ENCODE results near the gene APBA2. TPM values are rescaled to one million over a fixed set of nuclear protein-coding genes. Genes with fewer than 3 reads are reported as not detected.

The APBA2 gene
- total RNA-seq, 4 donors from 2014 or later = 2.3 to 15.0 (median 4.6) TPM; not detected in 1

DNA sequence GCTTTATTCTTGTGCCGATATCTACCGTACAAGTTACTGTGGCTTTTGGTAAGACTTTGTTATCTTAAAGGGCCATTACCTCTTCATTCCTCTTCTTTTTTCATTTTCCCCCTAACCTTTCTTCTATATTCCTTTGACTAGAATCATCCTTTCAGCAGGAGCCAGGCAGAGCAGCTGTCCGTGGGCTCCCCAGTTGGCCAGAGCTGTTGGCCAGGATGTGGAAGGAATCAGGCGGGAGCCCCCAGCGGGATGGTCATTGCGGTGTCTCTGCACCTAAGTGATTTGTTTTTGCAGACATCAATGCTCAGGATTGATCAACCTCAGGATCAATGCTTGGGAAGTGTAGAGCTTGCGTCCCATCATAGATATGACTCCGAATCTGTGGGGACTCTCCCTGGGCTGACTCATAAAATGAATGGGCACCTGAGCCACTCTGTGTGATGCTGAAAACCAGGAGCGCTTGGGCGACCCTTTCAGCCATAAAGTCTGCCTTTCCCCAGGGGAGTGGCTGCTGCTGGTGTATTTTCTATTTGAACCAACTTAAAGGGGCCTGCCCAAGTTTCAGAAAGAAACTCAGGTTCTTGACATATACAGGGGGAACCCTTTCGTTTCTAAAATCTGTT, 21.7 kb downstream of the APBA2 start:
- DNase-seq = no peak
- Histone ChIP-seq H3K36me3 (no peaks in the 10 kb centered on the region), H3K4me1 (no peaks in the 10 kb centered on the region), H3K9me3 (no peaks in the 10 kb centered on the region), H3K27me3 (no peaks in the 10 kb centered on the region), H3K4me3 (no peak overlapping the region), H3K27ac (no peak overlapping the region)
- TF ChIP-seq POLR2A (IDR thresholded peaks at IDR 0.05) (no peak), CTCF (IDR thresholded peaks at IDR 0.05) (no peak)
- intact Hi-C loops (cut with DNase I; ENCODE audit: low total_unique reads) = no loop called here

DNA sequence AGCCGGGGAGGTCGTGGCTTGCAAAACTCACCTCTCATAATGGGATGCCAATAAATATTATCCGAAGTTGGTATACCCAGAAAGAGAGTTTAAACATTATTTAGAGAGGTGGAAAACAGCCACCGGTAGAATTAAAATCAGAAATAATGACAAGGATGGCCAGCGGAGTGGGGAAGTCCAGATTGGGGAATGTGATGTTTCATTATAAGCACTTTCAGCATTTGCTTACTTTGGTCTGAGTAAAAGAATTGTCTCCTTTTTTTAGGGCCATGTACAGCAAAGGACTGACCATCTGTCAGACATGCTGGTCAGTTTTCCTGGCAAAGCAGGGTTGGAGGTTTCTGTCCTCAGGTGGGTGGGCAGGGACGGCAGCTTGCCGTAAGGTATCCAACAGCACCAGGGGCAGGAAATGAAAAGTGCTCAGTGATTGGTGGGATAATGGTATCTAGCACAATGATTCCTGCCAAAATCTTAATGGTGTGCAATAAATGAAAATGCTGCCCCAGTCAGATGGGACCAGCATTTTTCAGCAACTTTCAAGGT, 24.3 kb downstream of the APBA2 start:
- Histone ChIP-seq H3K4me3 (no peak overlapping the region), H3K9me3 (no peaks in the 10 kb centered on the region), H3K4me1 (no peaks in the 10 kb centered on the region), H3K27ac (no peak overlapping the region), H3K36me3 (no peaks in the 10 kb centered on the region), H3K27me3 (no peaks in the 10 kb centered on the region)
- no peak for DNase-seq
- intact Hi-C loops (cut with DNase I; ENCODE audit: low total_unique reads) = no loop called here
- TF ChIP-seq POLR2A (IDR thresholded peaks at IDR 0.05) (no peak), CTCF (IDR thresholded peaks at IDR 0.05) (no peak)

GRCh38 chr15:28911310-28911931, 25.6 kb downstream of the APBA2 start:
- H3K4me1 ChIP-seq = no peaks in the 10 kb centered on the region
- TF ChIP-seq POLR2A (IDR thresholded peaks at IDR 0.05) = no peak
- no peaks in the 10 kb centered on the region for H3K36me3 ChIP-seq

GRCh38 chr15:28912422-28912821, 26.6 kb downstream of the APBA2 start:
- DNase-seq = no peak
- intact Hi-C loops (cut with DNase I; ENCODE audit: low total_unique reads) = no loop called here
- no peaks in the 10 kb centered on the region for H3K27me3 ChIP-seq
- no peaks in the 10 kb centered on the region for H3K9me3 ChIP-seq
- H3K4me1 ChIP-seq = no peaks in the 10 kb centered on the region
- no peaks in the 10 kb centered on the region for H3K36me3 ChIP-seq
- no peak overlapping the region for H3K27ac ChIP-seq
- no peak overlapping the region for H3K4me3 ChIP-seq
- TF ChIP-seq POLR2A (IDR thresholded peaks at IDR 0.05) = no peak
- TF ChIP-seq CTCF (IDR thresholded peaks at IDR 0.05) = no peak

More at GRCh38 chr15:28911310-28911931, 25.6 kb downstream of the APBA2 start:
- intact Hi-C loops (cut with DNase I; ENCODE audit: low total_unique reads) = no loop called here
- Histone ChIP-seq H3K27me3 (no peaks in the 10 kb centered on the region), H3K27ac (no peak overlapping the region), H3K4me3 (no peak overlapping the region), H3K9me3 (no peaks in the 10 kb centered on the region)
- DNase-seq = no peak

GRCh38 chr15:28913171-28913765, 27.5 kb downstream of the APBA2 start:
- H3K27me3 ChIP-seq = no peaks in the 10 kb centered on the region
- no peak overlapping the region for H3K4me3 ChIP-seq
- H3K27ac ChIP-seq = no peak overlapping the region
- no peaks in the 10 kb centered on the region for H3K9me3 ChIP-seq
- intact Hi-C loops (cut with DNase I; ENCODE audit: low total_unique reads) = no loop called here
- H3K36me3 ChIP-seq = no peaks in the 10 kb centered on the region
- no peaks in the 10 kb centered on the region for H3K4me1 ChIP-seq
- TF ChIP-seq CTCF (IDR thresholded peaks at IDR 0.05) = no peak
- TF ChIP-seq POLR2A (IDR thresholded peaks at IDR 0.05) = no peak
- no peak for DNase-seq
